ENCODE results near the gene NPHS1.

NPHS1 gene

GRCh38 chr19:35852029-35852780 lies at the start of gene NPHS1:
Gene NPHS1, minus strand, starts transcription at chr19:35852504. Its CDS starts 667 bp downstream, at chr19:35851837.
- TF ChIP-seq CTCF (IDR thresholded peaks at IDR 0.05; ENCODE audit: low read depth, low read length, poor library complexity, severe bottlenecking) = no peak
- no peak for TF ChIP-seq EZH2phosphoT487 (IDR thresholded peaks at IDR 0.05; ENCODE audit: borderline replicate concordance, low read length)
- Histone ChIP-seq H3K27ac (ENCODE audit: low read depth, low read length) (no peak within 1 kb of the TSS), H3K9me3 (ENCODE audit: control insufficient read depth, insufficient read depth, low read length) (no peaks in the 10 kb centered on the region), H3K36me3 (ENCODE audit: control insufficient read depth, low read length) (no peaks in the 10 kb centered on the region), H3K9me2 (replicated peaks; ENCODE audit: control insufficient read depth, low read length) (no peaks in the 10 kb centered on the region), H3K4me3 (ENCODE audit: low read length) (no peak within 1 kb of the TSS), H3K4me2 (ENCODE audit: low read length) (no peak within 1 kb of the TSS), H3F3A (ENCODE audit: control insufficient read depth, insufficient read depth) (no peaks in the 10 kb centered on the region), H3K27me3 (ENCODE audit: control insufficient read depth, low read length) (peaks cover 11% of the 10 kb centered on the region), H3K79me2 (ENCODE audit: control insufficient read depth, low read length) (no peaks in the 10 kb centered on the region), H3K4me1 (ENCODE audit: control insufficient read depth, low read length) (peaks cover 14% of the 10 kb centered on the region), H4K20me1 (ENCODE audit: control insufficient read depth, insufficient read depth, low read depth, low read length) (no peaks in the 10 kb centered on the region)

GRCh38 chr19:35901055-35901644 lies 48.8 kb upstream of the NPHS1 start:
- Histone ChIP-seq H3K4me3 (ENCODE audit: low read length) (peak overlapping the region; percentile 87), H3K79me2 (ENCODE audit: control insufficient read depth, low read length) (peaks cover 58% of the 10 kb centered on the region), H3K9me3 (ENCODE audit: control insufficient read depth, insufficient read depth, low read length) (no peaks in the 10 kb centered on the region), H3K27ac (ENCODE audit: low read depth, low read length) (peak overlapping the region; percentile 94), H4K20me1 (ENCODE audit: control insufficient read depth, insufficient read depth, low read depth, low read length) (peaks cover 13% of the 10 kb centered on the region), H3K27me3 (ENCODE audit: control insufficient read depth, low read length) (no peaks in the 10 kb centered on the region), H3F3A (ENCODE audit: control insufficient read depth, insufficient read depth) (peaks cover 22% of the 10 kb centered on the region), H3K36me3 (ENCODE audit: control insufficient read depth, low read length) (peaks cover 35% of the 10 kb centered on the region), H3K4me2 (ENCODE audit: low read length) (peak overlapping the region; percentile 99), H3K4me1 (ENCODE audit: control insufficient read depth, low read length) (peaks cover 55% of the 10 kb centered on the region), H3K9me2 (replicated peaks; ENCODE audit: control insufficient read depth, low read length) (no peaks in the 10 kb centered on the region)
- TF ChIP-seq CTCF (IDR thresholded peaks at IDR 0.05; ENCODE audit: low read depth, low read length, poor library complexity, severe bottlenecking) (no peak), EZH2phosphoT487 (IDR thresholded peaks at IDR 0.05; ENCODE audit: borderline replicate concordance, low read length) (no peak)

DNA sequence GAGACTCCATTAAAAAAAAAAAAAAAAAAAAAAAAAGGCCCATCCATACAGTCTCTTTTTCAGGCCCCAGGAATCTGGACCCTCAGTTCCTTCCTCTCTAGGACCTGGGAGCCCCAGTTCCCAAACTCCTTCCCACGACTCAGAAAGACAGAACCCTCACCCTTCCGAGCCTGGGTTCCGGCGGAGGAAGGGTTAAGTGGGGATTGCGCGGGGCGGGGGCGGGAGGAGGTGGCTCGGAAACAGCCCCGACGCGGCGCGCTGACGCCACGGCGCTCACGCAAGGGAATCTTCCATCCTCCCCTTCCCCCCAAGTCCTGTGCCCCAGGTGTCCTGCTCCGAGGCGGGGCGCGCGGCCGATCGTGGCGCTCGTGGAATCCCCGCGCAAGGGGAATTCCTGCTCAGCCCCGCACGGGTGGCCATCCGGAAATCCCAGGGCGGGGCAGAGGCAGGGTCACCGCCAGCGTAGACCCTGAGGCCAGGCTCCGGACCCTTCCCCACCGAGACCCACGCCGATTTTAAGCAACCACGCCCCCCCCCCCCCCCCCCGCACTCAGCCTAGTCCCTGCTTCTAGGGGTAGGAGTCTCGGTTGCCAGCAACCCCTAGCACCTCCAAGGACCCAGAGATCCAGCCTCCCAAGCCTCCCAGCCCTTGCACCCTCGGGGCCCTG lies 47.4 kb upstream of the NPHS1 start:
- H3K4me3 ChIP-seq (ENCODE audit: low read length) = peak overlapping the region; percentile 87
- H3K27ac ChIP-seq (ENCODE audit: low read depth, low read length) = peak overlapping the region; percentile 94
- H3K79me2 ChIP-seq (ENCODE audit: control insufficient read depth, low read length) = peaks cover 64% of the 10 kb centered on the region
- H3K4me2 ChIP-seq (ENCODE audit: low read length) = peak overlapping the region; percentile 99
- H3F3A ChIP-seq (ENCODE audit: control insufficient read depth, insufficient read depth) = peaks cover 18% of the 10 kb centered on the region
- peaks cover 18% of the 10 kb centered on the region for H4K20me1 ChIP-seq (ENCODE audit: control insufficient read depth, insufficient read depth, low read depth, low read length)
- no peaks in the 10 kb centered on the region for H3K9me2 ChIP-seq (replicated peaks; ENCODE audit: control insufficient read depth, low read length)
- no peaks in the 10 kb centered on the region for H3K27me3 ChIP-seq (ENCODE audit: control insufficient read depth, low read length)
- H3K36me3 ChIP-seq (ENCODE audit: control insufficient read depth, low read length) = peaks cover 50% of the 10 kb centered on the region
- TF ChIP-seq CTCF (IDR thresholded peaks at IDR 0.05; ENCODE audit: low read depth, low read length, poor library complexity, severe bottlenecking) (no peak), EZH2phosphoT487 (IDR thresholded peaks at IDR 0.05; ENCODE audit: borderline replicate concordance, low read length) (no peak)
- peaks cover 47% of the 10 kb centered on the region for H3K4me1 ChIP-seq (ENCODE audit: control insufficient read depth, low read length)
- H3K9me3 ChIP-seq (ENCODE audit: control insufficient read depth, insufficient read depth, low read length) = no peaks in the 10 kb centered on the region

All from DOHH2 (cell line).